HCT116 (cell line): ENCODE data around the gene LRRC7. TPM values are rescaled to one million over a fixed set of nuclear protein-coding genes. Genes with fewer than 3 reads are reported as not detected.

Source experiments
- ATAC-seq: fragments of 200-7000 bp; cut with Tn5 transposase; 2 replicates; pipeline ENCODE4 v1.9.1; 2020; ENCODE audit warnings: mild to moderate bottlenecking, moderate library complexity
- BruUV-seq: library from RNA; stranded (reverse); fragments of 400-500 nt; replicated peaks from 2 replicates; lab custom pipeline; 2021; lab: Mats Ljungman, UMichigan
- CTCF ChIA-PET: fragments of 300-600 bp; sonication (Branson Sonifier 250); formaldehyde crosslinking; loops from one replicate; lab custom pipeline; 2021; ENCODE audit warnings: antibody characterized with exemption; lab: Charles Lee
- POLR2A ChIA-PET: fragments of 300-600, 350-600 bp; sonication (Branson Sonifier 250); formaldehyde crosslinking; loops from one replicate; lab custom pipeline; 2021; ENCODE audit warnings: antibody characterized with exemption; lab: Charles Lee
- RAD21 ChIA-PET, 2 experiments: fragments of 300-600 bp; sonication (Branson Sonifier 250); formaldehyde crosslinking; loops; one replicate each; lab custom pipeline; 2023; ENCODE audit warnings: low total read pairs in 2 of 2; ENCODE audit not compliant: uncharacterized antibody in 2 of 2, unreplicated experiment in 2 of 2, low non-redundant PET in 1 of 2; lab: Charles Lee
- DNase-seq: peaks from one replicate; pipeline ENCODE4 v3.0.0-alpha.2; 2010; ENCODE audit warnings: low read depth, low spot score
- H2AFZ ChIP-seq: fragments of 200-600 bp; shearing (Covaris generic), sonication (generic); 2 replicates; pipeline ENCODE4 v1.6.1; 2017; ENCODE audit warnings: low read depth, mixed run types, mixed read lengths, antibody characterized with exemption, low read length; ENCODE audit not compliant: poor library complexity, severe bottlenecking
- H3K27ac ChIP-seq: 2 replicates; pipeline ENCODE4 v1.5.1; 2012; ENCODE audit warnings: low read depth, low read length
- H3K27me3 ChIP-seq: fragments of 200-600 bp; sonication (generic); 2 replicates; pipeline ENCODE4 v1.6.1; 2016; ENCODE audit warnings: mixed run types, low read length, mixed read lengths; ENCODE audit not compliant: insufficient read depth
- H3K36me3 ChIP-seq, 2 experiments: fragments of 200-500 bp in 1 of 2; fragments of 200-600 bp in 1 of 2; sonication (Bioruptor generic) in 1 of 2; sonication (generic) in 1 of 2; 2 replicates each; pipeline versions ENCODE4 v1.5.1 to v1.6.1; 2014 to 2016; ENCODE audit warnings: low read length in 2 of 2, inconsistent platforms in 1 of 2, mixed read lengths in 1 of 2, mixed run types in 1 of 2; ENCODE audit not compliant: insufficient read depth in 2 of 2, control insufficient read depth in 1 of 2
- H3K4me1 ChIP-seq, 2 experiments: fragments of 200-600 bp in 1 of 2; sonication (generic) in 1 of 2; 2 replicates each; pipeline versions ENCODE4 v1.5.1 to v1.6.1; 2012 to 2017; ENCODE audit warnings: low read length in 2 of 2, inconsistent platforms in 1 of 2, mild to moderate bottlenecking in 1 of 2, mixed read lengths in 1 of 2, mixed run types in 1 of 2, moderate library complexity in 1 of 2; ENCODE audit not compliant: insufficient read depth in 2 of 2, control insufficient read depth in 1 of 2
- H3K4me2 ChIP-seq: fragments of 200-600 bp; sonication (generic); 2 replicates; pipeline ENCODE4 v1.6.1; 2017; ENCODE audit warnings: mixed run types, low read length, mixed read lengths
- H3K4me3 ChIP-seq, 2 experiments: fragments of 200-600 bp in 1 of 2; sonication (generic) in 1 of 2; replicated peaks in 1 of 2; 2 replicates each; pipeline ENCODE4 v1.5.1; 2011 to 2016; ENCODE audit warnings: low read length in 2 of 2, control low read depth in 1 of 2, low read depth in 1 of 2, mild to moderate bottlenecking in 1 of 2, mixed read lengths in 1 of 2, mixed run types in 1 of 2
- H3K79me2 ChIP-seq: fragments of 200-600 bp; sonication (generic); 2 replicates; pipeline ENCODE4 v1.6.1; 2017; ENCODE audit warnings: mild to moderate bottlenecking, mixed run types, low read length, moderate library complexity, mixed read lengths; ENCODE audit not compliant: insufficient read depth
- H3K9ac ChIP-seq: fragments of 200-600 bp; sonication (generic); 2 replicates; pipeline ENCODE4 v1.6.1; 2016; ENCODE audit warnings: low read length, mixed read lengths
- H3K9me2 ChIP-seq: fragments of 200-600 bp; sonication (generic), shearing (Covaris generic); 2 replicates; pipeline ENCODE4 v1.6.1; 2017; ENCODE audit warnings: mixed run types, mild to moderate bottlenecking, moderate library complexity; ENCODE audit not compliant: insufficient read depth
- H3K9me3 ChIP-seq, 2 experiments: fragments of 200-500 bp in 1 of 2; fragments of 200-600 bp in 1 of 2; sonication (Bioruptor generic) in 1 of 2; sonication (generic) in 1 of 2; 2 replicates each; pipeline ENCODE4 v1.6.1; 2014 to 2017; ENCODE audit warnings: low read length in 2 of 2, mixed read lengths in 2 of 2, inconsistent platforms in 1 of 2, low read depth in 1 of 2, mild to moderate bottlenecking in 1 of 2, mixed run types in 1 of 2, moderate library complexity in 1 of 2; ENCODE audit not compliant: control insufficient read depth in 1 of 2, insufficient read depth in 1 of 2
- H4K20me1 ChIP-seq: fragments of 200-600 bp; sonication (generic), shearing (Covaris generic); 2 replicates; pipeline ENCODE4 v1.6.1; 2017; ENCODE audit warnings: mixed run types, mild to moderate bottlenecking, moderate library complexity; ENCODE audit not compliant: insufficient read depth
- CEBPB ChIP-seq: IDR thresholded peaks from 2 replicates; pipeline ENCODE4 v1.6.1; 2012; ENCODE audit warnings: low read depth
- EZH2 ChIP-seq: fragments of 200-600 bp; sonication (generic); IDR thresholded peaks from 2 replicates; pipeline ENCODE4 v1.6.1; 2017; ENCODE audit warnings: antibody characterized with exemption, mixed run types
- TCF7L2 ChIP-seq: IDR thresholded peaks from 2 replicates; pipeline ENCODE4 v1.7.0; 2011; ENCODE audit warnings: borderline replicate concordance, inconsistent platforms; ENCODE audit not compliant: insufficient read depth, insufficient read length; ENCODE audit errors: extremely low read depth
- intact Hi-C: fragments of 100-400 bp; cut with micrococcal nuclease; formaldehyde crosslinking; loops from 2 replicates; pipeline ENCODE4 v1.10.0; 2022
- total RNA-seq: library from RNA; stranded (reverse); gene quantifications from one replicate; pipeline ENCODE4 v1.2.1, GENCODE V29; 2021; ENCODE audit not compliant: unreplicated experiment

LRRC7 gene
- total RNA-seq, 1 experiment from 2014 or later = not detected

GRCh38 chr1:69929308-69930057 lies 361.8 kb downstream of the LRRC7 start:
- Histone ChIP-seq H3K36me3 (no peaks in the 10 kb centered on the region), H3K79me2 (no peaks in the 10 kb centered on the region), H4K20me1 (no peaks in the 10 kb centered on the region), H3K4me1 (no peaks in the 10 kb centered on the region), H3K9me3 (no peaks in the 10 kb centered on the region), H3K27ac (no peak overlapping the region), H3K27me3 (peaks cover 4% of the 10 kb centered on the region; the same call in 1 of the 2 replicates), H3K4me2 (no peak overlapping the region), H3K4me3 (no peak overlapping the region), H3K9me2 (no peaks in the 10 kb centered on the region), H2AFZ (no peak overlapping the region), H3K9ac (no peak overlapping the region)
- no TSS peak for BruUV-seq
- DNase-seq (no peak), ATAC-seq (no peak)
- intact Hi-C loops = no loop called here
- no peak for TF ChIP-seq EZH2
- POLR2A ChIA-PET = no interaction called here
- CTCF ChIA-PET = no interaction called here
- RAD21 ChIA-PET = no interaction called here

GRCh38 chr1:69930396-69930795 lies 362.7 kb downstream of the LRRC7 start:
- H3K79me2 ChIP-seq = no peaks in the 10 kb centered on the region
- intact Hi-C loops = no loop called here
- no peaks in the 10 kb centered on the region for H3K36me3 ChIP-seq
- no peak overlapping the region for H2AFZ ChIP-seq
- peaks cover 10% of the 10 kb centered on the region; the same call in 1 of the 2 replicates for H3K27me3 ChIP-seq
- CTCF ChIA-PET = no interaction called here
- DNase-seq = no peak
- no peak for TF ChIP-seq CEBPB
- TF ChIP-seq TCF7L2 = no peak
- TF ChIP-seq, all 23 proteins: peak for 0
- Histone ChIP-seq H4K20me1 (no peaks in the 10 kb centered on the region), H3K27ac (no peak overlapping the region), H3K9me2 (no peaks in the 10 kb centered on the region), H3K4me1 (no peaks in the 10 kb centered on the region), H3K4me3 (no peak overlapping the region), H3K9me3 (no peaks in the 10 kb centered on the region), H3K4me2 (no peak overlapping the region), H3K9ac (no peak overlapping the region)
- ChIA-PET POLR2A (no interaction called here), RAD21 (no interaction called here)
- no peak for ATAC-seq
- no TSS peak for BruUV-seq
